BLaER1 treated with 17β-estradiol and CSF1 and Interleukin-3, amounts not matched to agents 10 nM and 100 nM (cell line): ENCODE data around the gene SERF2.
"Not testable (repeated sequence)": the region's sequence is repeated elsewhere in the genome, so short reads cannot be mapped to it uniquely, and the experiment has no call there.

Source experiments
- H3K27ac ChIP-seq, 11 experiments: shearing (Covaris generic); formaldehyde crosslinking; 2 replicates each; pipeline ENCODE4 v1.8.1; 2022
- H3K27me3 ChIP-seq, 11 experiments: shearing (Covaris generic); formaldehyde crosslinking; 2 replicates each; pipeline ENCODE4 v1.8.1; 2022
- H3K36me3 ChIP-seq, 11 experiments: shearing (Covaris generic); formaldehyde crosslinking; 2 replicates each; pipeline ENCODE4 v1.8.1; 2022
- H3K4me1 ChIP-seq, 10 experiments: shearing (Covaris generic); formaldehyde crosslinking; 2 replicates each; pipeline ENCODE4 v1.8.1; 2022
- H3K4me2 ChIP-seq, 11 experiments: shearing (Covaris generic); formaldehyde crosslinking; 2 replicates each; pipeline ENCODE4 v1.8.1; 2022
- H3K4me3 ChIP-seq, 10 experiments: shearing (Covaris generic); formaldehyde crosslinking; 2 replicates each; pipeline ENCODE4 v1.8.1; 2022
- H3K9ac ChIP-seq, 11 experiments: shearing (Covaris generic); formaldehyde crosslinking; 2 replicates each; pipeline ENCODE4 v1.8.1; 2022
- H3K9me3 ChIP-seq, 11 experiments: shearing (Covaris generic); formaldehyde crosslinking; replicated peaks in 1 of 11; 2 replicates each; pipeline ENCODE4 v1.8.1; 2022
- H4K20me1 ChIP-seq, 11 experiments: shearing (Covaris generic); formaldehyde crosslinking; 2 replicates each; pipeline ENCODE4 v1.8.1; 2022
- Cebpa-rat ChIP-seq, 11 experiments: shearing (Covaris generic); IDR thresholded peaks; 2 replicates each; pipeline ENCODE4 v1.8.1; 2022

SERF2 gene

DNA sequence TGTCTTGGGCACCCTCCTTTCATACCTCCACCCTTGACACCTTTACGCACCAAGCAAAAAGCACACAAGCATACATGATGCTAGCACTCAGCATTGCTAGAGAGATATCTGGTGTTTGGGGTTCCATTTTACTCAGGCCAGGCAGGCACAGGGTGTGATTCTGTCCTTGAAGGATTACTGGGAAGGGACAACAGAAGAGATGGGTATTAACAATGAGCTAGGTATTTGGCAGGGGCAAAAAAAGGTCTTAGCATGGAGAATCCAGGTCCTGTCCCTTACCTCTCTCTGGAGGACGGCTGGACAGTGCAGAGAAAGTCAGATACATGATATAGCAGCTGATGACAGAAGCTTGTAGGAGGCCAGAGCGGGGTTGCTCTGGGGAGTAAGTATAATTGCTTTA, 4.4 kb downstream of the SERF2 start:
- Histone ChIP-seq H3K9ac (no peak overlapping the region), H3K4me2 (peak overlapping the region in 2 of 11 experiments; percentile 16 to 20; a peak in 2 of 22 replicates), H3K27ac (no peak overlapping the region), H3K4me3 (no peak overlapping the region), H3K9me3 (peaks cover 0 to 6% (median 0%) of the 10 kb centered on the region in 11 experiments; a peak in 1 of 22 replicates), H4K20me1 (peaks cover 23 to 59% (median 46%) of the 10 kb centered on the region in 11 experiments; a peak in 21 of 22 replicates), H3K4me1 (peaks cover 35 to 77% (median 56%) of the 10 kb centered on the region in 10 experiments), H3K36me3 (peaks cover 58 to 77% (median 72%) of the 10 kb centered on the region in 11 experiments), H3K27me3 (no peaks in the 10 kb centered on the region)
- TF ChIP-seq Cebpa-rat (IDR thresholded peaks at IDR 0.05), result no peak

DNA sequence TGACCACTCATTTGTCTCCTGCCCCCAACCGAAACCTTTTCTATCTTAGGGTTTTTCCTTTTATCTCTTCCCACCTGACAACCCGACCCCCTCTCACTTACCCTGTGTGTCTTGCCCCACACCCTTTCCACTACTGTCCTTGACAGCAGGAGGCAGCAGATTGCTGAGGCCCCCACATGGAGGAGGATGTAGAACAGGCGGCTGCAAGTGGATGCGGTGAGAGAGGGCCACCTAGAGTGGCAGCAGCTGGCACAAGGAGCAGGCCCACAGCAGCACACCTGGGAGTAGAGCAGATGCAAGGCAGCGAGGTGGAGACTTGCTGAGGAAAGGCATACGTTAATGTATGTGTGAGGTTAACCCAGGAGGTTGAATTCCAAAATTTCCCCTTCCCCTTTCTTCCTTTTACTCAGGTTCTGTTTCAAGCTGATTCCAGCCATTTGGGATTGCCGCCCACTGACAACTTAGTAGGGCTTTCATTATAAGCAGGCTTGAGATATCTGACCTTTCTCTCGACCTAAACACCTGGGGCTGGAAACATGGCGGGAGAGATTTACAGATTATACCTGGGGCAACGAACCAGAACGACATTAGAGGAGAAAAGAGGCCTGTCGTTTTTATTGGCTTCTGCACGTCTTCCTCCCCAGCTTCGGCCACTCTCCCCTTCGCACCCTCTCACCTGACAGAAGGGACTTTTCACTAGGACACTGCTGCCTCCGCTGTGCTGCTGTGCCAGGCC, 7.3 kb downstream of the SERF2 start:
- Histone ChIP-seq H3K4me1 (peaks cover 23 to 68% (median 45%) of the 10 kb centered on the region in 10 experiments), H3K4me2 (peak overlapping the region; percentile 46 to 95 (median 88); a peak in 19 of 22 replicates), H3K9ac (peak overlapping the region in 3 of 11 experiments; percentile 91 to 92 (median 92); a peak in 2 of 22 replicates), H3K27ac (peak overlapping the region; percentile 40 to 88 (median 83); a peak in 20 of 22 replicates), H3K27me3 (no peaks in the 10 kb centered on the region), H3K36me3 (peaks cover 74 to 92% (median 85%) of the 10 kb centered on the region in 11 experiments), H3K4me3 (0 out of 20 replicates have a peak overlapping the region, but pooled peaks of 1 of the 10 experiments have one; percentile 81), H3K9me3 (peaks cover 0 to 6% (median 0%) of the 10 kb centered on the region in 11 experiments; a peak in 1 of 22 replicates), H4K20me1 (peaks cover 3 to 45% (median 29%) of the 10 kb centered on the region in 11 experiments; a peak in 20 of 22 replicates)
- TF ChIP-seq Cebpa-rat (IDR thresholded peaks at IDR 0.05), result no peak

DNA sequence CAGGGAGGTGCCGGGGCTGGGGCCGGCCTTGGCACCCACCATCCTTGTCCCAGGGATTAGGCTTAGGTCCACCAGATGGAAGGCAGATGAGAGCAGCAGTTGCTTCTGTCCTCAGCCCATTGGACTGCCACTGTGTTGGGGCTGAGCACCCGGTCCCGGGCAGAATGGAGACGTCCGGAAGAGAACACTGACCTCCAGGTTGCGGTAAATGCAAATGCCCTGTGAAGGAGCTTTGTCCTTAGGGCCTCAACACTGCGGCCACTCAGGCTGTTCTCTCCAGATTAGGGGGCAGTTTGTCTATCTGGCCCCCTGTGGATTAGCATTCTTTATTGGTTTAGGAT, 7.8 kb downstream of the SERF2 start, which contains the start of gene SERINC4:
Gene SERINC4 (minus strand): TSS at position 276 of the 341 bp plus-strand sequence. CDS start 234 bp downstream, at position 42.
- peaks cover 0 to 6% (median 0%) of the 10 kb centered on the region in 11 experiments; a peak in 1 of 22 replicates for H3K9me3 ChIP-seq
- peak within 1 kb of the TSS; percentile 54 to 88 (median 83) for H3K27ac ChIP-seq
- no peaks in the 10 kb centered on the region for H3K27me3 ChIP-seq
- no peak for TF ChIP-seq Cebpa-rat (IDR thresholded peaks at IDR 0.05)
- peak within 1 kb of the TSS; percentile 80 to 98 (median 90) for H3K4me3 ChIP-seq
- H3K36me3 ChIP-seq, result peaks cover 74 to 92% (median 85%) of the 10 kb centered on the region in 11 experiments
- H4K20me1 ChIP-seq, result peaks cover 0 to 40% (median 24%) of the 10 kb centered on the region in 11 experiments; a peak in 19 of 22 replicates
- peak within 1 kb of the TSS; percentile 77 to 92 (median 87) for H3K9ac ChIP-seq
- peak within 1 kb of the TSS; percentile 82 to 98 (median 90) for H3K4me2 ChIP-seq
- peaks cover 20 to 63% (median 40%) of the 10 kb centered on the region in 10 experiments for H3K4me1 ChIP-seq

DNA sequence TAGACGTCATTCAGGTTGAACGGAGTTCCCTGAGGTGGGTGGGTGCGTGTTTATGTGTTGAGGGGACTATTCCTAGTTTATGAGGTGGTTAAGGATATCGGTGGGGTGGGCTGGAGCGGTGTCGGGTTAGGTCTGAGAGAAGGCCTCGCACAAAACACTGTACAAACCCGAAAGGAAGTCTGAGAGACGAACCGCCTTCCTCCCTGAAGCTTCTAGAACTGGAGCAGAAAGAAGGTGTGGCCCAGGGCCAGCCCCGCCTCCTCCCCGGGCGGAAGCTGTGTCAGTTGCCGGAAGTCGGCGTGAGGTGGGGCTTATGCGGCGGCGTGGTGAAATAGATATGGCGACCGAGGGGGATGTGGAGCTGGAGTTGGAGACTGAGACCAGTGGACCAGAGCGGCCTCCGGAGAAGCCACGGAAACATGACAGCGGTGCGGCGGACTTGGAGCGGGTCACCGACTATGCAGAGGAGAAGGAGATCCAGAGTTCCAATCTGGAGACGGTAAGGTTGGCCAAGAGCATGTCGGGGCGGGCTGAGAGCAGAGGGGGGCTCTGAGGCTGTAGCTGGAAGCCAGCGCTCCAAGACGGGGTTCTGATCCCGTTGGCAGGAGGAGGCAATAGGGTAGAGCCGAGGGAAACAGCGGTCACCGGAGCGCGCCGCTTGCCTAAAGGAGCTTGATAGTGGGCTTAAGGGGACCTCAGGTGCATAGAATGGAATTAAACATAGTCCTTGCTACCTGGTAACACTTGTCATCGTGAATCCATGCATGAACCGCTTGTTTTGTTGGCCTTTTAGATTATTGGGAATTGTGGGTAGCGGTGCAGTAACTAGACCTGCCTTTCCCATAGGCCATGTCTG, 8.4 kb downstream of the SERF2 start, which contains the start of gene HYPK:
Gene HYPK (plus strand): TSS at position 314 of the 856 bp plus-strand sequence. CDS start 24 bp downstream, at position 338.
- Histone ChIP-seq H3K36me3 (peaks cover 74 to 92% (median 85%) of the 10 kb centered on the region in 11 experiments), H3K4me2 (peak within 1 kb of the TSS; percentile 82 to 98 (median 90)), H3K4me1 (peaks cover 20 to 57% (median 34%) of the 10 kb centered on the region in 10 experiments), H3K9ac (peak within 1 kb of the TSS; percentile 77 to 92 (median 87)), H3K9me3 (peaks cover 0 to 6% (median 0%) of the 10 kb centered on the region in 11 experiments; a peak in 1 of 22 replicates), H3K4me3 (peak within 1 kb of the TSS; percentile 80 to 98 (median 90)), H3K27me3 (no peaks in the 10 kb centered on the region), H3K27ac (peak within 1 kb of the TSS; percentile 54 to 88 (median 83)), H4K20me1 (peaks cover 0 to 34% (median 18%) of the 10 kb centered on the region in 11 experiments; a peak in 16 of 22 replicates)
- TF ChIP-seq Cebpa-rat (IDR thresholded peaks at IDR 0.05), result no peak

DNA sequence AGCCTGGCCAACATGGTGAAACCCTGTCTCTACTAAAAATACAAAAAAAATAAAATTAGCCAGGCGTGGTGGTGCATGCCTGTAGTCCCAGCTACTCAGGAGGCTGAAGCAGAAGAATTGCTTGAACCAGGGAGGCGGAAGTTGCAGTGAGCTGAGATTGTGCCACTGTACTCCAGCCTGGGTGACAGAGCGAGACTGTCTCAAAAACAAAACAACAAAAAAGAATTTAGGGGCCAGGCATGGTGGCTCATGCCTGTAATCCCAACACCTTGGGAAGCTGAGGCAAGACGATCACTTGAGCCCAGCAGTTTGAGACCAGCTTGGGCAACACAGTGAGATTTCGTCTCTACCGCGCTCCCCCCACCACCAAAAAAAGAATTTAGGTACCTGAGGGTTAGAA, 10.6 kb downstream of the SERF2 start:
- peaks cover 20 to 37% (median 31%) of the 10 kb centered on the region in 10 experiments for H3K4me1 ChIP-seq
- H3K27ac ChIP-seq, H3K4me3 ChIP-seq, H3K27me3 ChIP-seq, H3K4me2 ChIP-seq, H3K9me3 ChIP-seq, H3K9ac ChIP-seq: not testable (repeated sequence)
- H3K36me3 ChIP-seq, result peaks cover 79 to 92% (median 87%) of the 10 kb centered on the region in 11 experiments
- peaks cover 0 to 14% (median 0%) of the 10 kb centered on the region in 11 experiments; a peak in 8 of 22 replicates for H4K20me1 ChIP-seq

DNA sequence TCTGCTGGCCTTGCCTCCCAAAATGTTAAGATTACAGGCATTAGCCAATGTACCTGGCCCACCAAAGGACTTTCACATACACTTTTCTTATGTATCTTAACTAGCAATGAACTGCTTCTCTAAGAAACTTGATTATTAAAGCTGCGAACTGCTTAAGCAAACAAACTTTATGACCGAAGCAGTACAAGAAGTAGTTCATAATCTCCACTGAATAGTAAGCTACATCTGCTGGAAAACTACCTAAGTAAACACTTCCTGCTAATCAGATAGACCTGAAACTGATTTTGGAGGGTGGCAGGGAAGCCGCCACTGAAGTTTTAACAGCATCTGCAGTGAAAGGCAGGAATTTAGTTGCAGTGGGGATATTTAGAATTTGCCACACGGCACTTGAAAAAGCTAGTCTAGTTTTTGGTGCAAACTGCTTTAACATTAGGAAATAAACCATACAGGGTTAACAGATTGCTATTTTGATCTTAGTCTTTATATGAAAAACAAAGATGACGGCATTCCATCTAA, 16.4 kb downstream of the SERF2 start:
- Histone ChIP-seq H3K4me1 (peaks cover 0 to 23% (median 4%) of the 10 kb centered on the region in 10 experiments; a peak in 9 of 20 replicates), H3K4me2 (peak overlapping the region in 3 of 11 experiments; percentile 6 to 71 (median 58); a peak in 5 of 22 replicates), H3K27me3 (no peaks in the 10 kb centered on the region), H3K36me3 (peaks cover 92 to 100% (median 99%) of the 10 kb centered on the region in 11 experiments), H3K4me3 (no peak overlapping the region), H3K9me3 (no peaks in the 10 kb centered on the region), H3K27ac (peak overlapping the region in 1 of 11 experiments; percentile 10; a peak in 2 of 22 replicates), H3K9ac (no peak overlapping the region), H4K20me1 (peaks cover 0 to 12% (median 0%) of the 10 kb centered on the region in 11 experiments; a peak in 5 of 22 replicates)
- TF ChIP-seq Cebpa-rat (IDR thresholded peaks at IDR 0.05), result no peak

DNA sequence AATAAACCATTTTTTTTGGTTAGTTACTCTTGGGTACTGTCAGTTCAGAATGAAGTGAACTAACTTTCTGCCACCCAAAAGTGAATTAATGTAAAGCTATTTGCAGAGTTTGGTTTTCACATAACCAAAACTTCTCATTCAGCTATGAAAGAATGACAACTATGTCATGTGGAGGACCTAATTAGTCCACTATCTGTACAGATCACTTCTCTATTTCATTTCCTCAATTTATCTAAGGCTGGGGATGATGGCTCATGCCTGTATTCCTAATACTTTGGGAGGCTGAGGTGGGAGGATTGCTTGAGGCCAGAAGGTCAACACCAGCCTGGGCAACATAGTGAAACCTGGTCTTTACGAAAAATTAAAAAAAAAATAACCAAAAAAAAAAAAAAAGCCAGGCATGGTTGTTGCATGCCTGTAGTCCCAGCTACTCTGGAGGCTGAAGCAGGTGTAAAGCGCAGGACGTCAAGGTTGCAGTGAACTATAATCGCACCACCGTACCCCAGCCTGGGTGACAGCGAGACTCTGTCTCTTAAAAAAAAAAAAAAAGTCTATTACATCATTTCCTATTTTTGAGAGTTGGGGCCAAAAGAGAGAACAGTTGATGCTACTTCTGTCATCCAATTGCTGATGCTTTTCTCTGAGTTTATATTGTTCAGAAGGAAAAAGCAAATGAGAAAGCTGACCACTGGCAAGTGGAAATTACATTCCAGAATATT, 17.0 kb downstream of the SERF2 start:
- no peak overlapping the region for H3K9ac ChIP-seq
- no peak for TF ChIP-seq Cebpa-rat (IDR thresholded peaks at IDR 0.05)
- H3K4me3 ChIP-seq, result no peak overlapping the region
- H3K4me2 ChIP-seq, result peak overlapping the region in 4 of 11 experiments; percentile 3 to 71 (median 32); a peak in 4 of 22 replicates
- peak overlapping the region in 1 of 11 experiments; percentile 10; a peak in 1 of 22 replicates for H3K27ac ChIP-seq
- peaks cover 0 to 23% (median 4%) of the 10 kb centered on the region in 10 experiments; a peak in 9 of 20 replicates for H3K4me1 ChIP-seq
- no peaks in the 10 kb centered on the region for H3K27me3 ChIP-seq
- H3K9me3 ChIP-seq, result no peaks in the 10 kb centered on the region
- peaks cover 0 to 12% (median 0%) of the 10 kb centered on the region in 11 experiments; a peak in 5 of 22 replicates for H4K20me1 ChIP-seq
- peaks cover 94 to 100% (median 99%) of the 10 kb centered on the region in 11 experiments for H3K36me3 ChIP-seq

DNA sequence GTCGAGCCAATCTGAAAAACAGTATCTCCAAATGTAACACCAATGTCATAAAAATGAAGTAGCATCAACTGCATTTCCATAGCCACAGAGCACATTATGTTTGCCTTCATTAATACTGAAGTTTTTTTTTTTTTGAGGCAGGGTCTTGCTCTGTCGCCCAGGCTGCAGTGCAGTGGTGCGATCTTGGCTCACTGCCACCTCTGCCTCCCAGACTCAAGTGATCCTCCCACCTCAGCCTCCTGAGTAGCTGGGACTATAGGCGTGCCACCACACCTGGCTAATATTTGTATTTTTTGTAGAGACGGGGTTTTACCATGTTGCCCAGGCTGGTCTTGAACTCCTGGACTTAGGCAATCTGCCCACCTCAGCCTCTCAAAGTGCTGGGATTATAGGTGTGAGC, 22.9 kb downstream of the SERF2 start:
- not testable (repeated sequence) for H3K27ac ChIP-seq, H3K27me3 ChIP-seq, H3K4me3 ChIP-seq, H3K9ac ChIP-seq, H3K4me2 ChIP-seq, H3K9me3 ChIP-seq
- peaks cover 0 to 23% (median 12%) of the 10 kb centered on the region in 10 experiments; a peak in 16 of 20 replicates for H3K4me1 ChIP-seq
- peaks cover 84 to 100% (median 95%) of the 10 kb centered on the region in 11 experiments for H3K36me3 ChIP-seq
- H4K20me1 ChIP-seq, result peaks cover 2 to 35% (median 20%) of the 10 kb centered on the region in 11 experiments; a peak in 14 of 22 replicates
